ENCODE results near the gene KLK2. TPM values are rescaled to one million over a fixed set of nuclear protein-coding genes. Genes with fewer than 3 reads are reported as not detected.

The KLK2 gene
- total RNA-seq, 1 donor from 2014 or later: not detected

DNA sequence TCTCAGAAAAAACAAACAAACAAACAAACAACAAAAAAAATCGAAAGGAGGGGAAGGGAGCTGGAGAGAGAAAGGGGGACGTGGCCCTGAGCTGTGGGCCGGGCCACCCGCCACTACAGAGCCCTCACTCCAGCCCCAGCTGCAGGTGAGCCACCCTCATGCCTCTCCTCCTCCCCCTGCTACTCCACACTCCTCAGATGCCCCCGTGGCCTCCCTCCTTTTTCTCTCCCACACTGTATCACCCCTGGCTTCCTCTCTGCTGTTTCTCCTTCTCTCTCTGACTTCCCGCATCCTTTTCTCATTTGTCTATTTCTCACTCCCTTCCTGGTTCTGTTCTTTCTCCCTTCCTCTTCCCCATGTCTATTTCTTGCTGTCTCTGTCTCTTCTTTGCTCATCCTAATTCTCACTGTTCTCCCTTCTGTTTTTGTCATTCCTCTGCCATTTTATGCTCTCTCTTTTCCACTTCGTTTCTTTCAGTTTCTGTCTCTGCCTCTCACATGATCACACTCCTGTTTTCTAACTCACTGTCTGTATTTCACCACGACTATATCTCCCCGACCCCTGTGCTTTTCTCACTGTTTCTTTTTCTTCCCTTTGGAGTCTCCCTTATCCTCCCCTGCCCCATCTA is 2.7 kb downstream of the KLK2 start:
- no peak for DNase-seq (ENCODE audit: low spot score, unreplicated experiment)
- Mint-ChIP-seq H3K9me3 (ENCODE audit: low read depth) (no peaks in the 10 kb centered on the region), H3K27me3 (peaks cover 39% of the 10 kb centered on the region), H3K36me3 (ENCODE audit: insufficient read depth) (no peaks in the 10 kb centered on the region), H3K27ac (no peak overlapping the region), H3K4me1 (ENCODE audit: low read depth) (peaks cover 3% of the 10 kb centered on the region), H3K4me3 (ENCODE audit: low read depth) (no peak overlapping the region)
- TF ChIP-seq, protein P1, sequence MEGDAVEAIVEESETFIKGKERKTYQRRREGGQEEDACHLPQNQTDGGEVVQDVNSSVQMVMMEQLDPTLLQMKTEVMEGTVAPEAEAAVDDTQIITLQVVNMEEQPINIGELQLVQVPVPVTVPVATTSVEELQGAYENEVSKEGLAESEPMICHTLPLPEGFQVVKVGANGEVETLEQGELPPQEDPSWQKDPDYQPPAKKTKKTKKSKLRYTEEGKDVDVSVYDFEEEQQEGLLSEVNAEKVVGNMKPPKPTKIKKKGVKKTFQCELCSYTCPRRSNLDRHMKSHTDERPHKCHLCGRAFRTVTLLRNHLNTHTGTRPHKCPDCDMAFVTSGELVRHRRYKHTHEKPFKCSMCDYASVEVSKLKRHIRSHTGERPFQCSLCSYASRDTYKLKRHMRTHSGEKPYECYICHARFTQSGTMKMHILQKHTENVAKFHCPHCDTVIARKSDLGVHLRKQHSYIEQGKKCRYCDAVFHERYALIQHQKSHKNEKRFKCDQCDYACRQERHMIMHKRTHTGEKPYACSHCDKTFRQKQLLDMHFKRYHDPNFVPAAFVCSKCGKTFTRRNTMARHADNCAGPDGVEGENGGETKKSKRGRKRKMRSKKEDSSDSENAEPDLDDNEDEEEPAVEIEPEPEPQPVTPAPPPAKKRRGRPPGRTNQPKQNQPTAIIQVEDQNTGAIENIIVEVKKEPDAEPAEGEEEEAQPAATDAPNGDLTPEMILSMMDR (IDR thresholded peaks at IDR 0.05; ENCODE audit: unreplicated experiment): no peak

DNA sequence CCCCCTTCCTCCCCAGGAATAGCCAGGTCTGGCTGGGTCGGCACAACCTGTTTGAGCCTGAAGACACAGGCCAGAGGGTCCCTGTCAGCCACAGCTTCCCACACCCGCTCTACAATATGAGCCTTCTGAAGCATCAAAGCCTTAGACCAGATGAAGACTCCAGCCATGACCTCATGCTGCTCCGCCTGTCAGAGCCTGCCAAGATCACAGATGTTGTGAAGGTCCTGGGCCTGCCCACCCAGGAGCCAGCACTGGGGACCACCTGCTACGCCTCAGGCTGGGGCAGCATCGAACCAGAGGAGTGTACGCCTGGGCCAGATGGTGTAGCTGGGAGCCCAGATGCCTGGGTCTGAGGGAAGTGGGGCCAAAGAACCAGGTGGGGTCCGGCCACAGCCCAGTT is 3.2 kb downstream of the KLK2 start:
- Mint-ChIP-seq H3K27ac (no peak overlapping the region), H3K4me1 (ENCODE audit: low read depth) (peaks cover 3% of the 10 kb centered on the region), H3K27me3 (peaks cover 37% of the 10 kb centered on the region), H3K36me3 (ENCODE audit: insufficient read depth) (no peaks in the 10 kb centered on the region), H3K9me3 (ENCODE audit: low read depth) (no peaks in the 10 kb centered on the region), H3K4me3 (ENCODE audit: low read depth) (no peak overlapping the region)
- DNase-seq (ENCODE audit: low spot score, unreplicated experiment): no peak
- TF ChIP-seq, protein P1 (IDR thresholded peaks at IDR 0.05; ENCODE audit: unreplicated experiment): no peak

DNA sequence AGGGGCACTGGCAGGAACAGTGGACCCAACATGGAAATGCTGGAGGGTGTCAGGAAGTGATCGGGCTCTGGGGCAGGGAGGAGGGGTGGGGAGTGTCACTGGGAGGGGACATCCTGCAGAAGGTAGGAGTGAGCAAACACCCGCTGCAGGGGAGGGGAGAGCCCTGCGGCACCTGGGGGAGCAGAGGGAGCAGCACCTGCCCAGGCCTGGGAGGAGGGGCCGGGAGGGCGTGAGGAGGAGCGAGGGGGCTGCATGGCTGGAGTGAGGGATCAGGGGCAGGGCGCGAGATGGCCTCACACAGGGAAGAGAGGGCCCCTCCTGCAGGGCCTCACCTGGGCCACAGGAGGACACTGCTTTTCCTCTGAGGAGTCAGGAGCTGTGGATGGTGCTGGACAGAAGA is 4.1 kb downstream of the KLK2 start:
- H3K9me3 Mint-ChIP-seq (ENCODE audit: low read depth): no peaks in the 10 kb centered on the region
- H3K36me3 Mint-ChIP-seq (ENCODE audit: insufficient read depth): no peaks in the 10 kb centered on the region
- H3K4me3 Mint-ChIP-seq (ENCODE audit: low read depth): no peak overlapping the region
- peaks cover 3% of the 10 kb centered on the region for H3K4me1 Mint-ChIP-seq (ENCODE audit: low read depth)
- no peak overlapping the region for H3K27ac Mint-ChIP-seq
- peaks cover 40% of the 10 kb centered on the region for H3K27me3 Mint-ChIP-seq
- TF ChIP-seq, protein P1 (IDR thresholded peaks at IDR 0.05; ENCODE audit: unreplicated experiment): no peak
- DNase-seq (ENCODE audit: low spot score, unreplicated experiment): no peak

DNA sequence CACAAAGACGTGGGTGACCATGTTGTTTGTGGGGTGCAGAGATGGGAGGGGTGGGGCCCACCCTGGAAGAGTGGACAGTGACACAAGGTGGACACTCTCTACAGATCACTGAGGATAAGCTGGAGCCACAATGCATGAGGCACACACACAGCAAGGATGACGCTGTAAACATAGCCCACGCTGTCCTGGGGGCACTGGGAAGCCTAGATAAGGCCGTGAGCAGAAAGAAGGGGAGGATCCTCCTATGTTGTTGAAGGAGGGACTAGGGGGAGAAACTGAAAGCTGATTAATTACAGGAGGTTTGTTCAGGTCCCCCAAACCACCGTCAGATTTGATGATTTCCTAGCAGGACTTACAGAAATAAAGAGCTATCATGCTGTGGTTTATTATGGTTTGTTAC is 5.6 kb downstream of the KLK2 start:
- Mint-ChIP-seq H3K27me3 (peaks cover 46% of the 10 kb centered on the region), H3K9me3 (ENCODE audit: low read depth) (no peaks in the 10 kb centered on the region), H3K36me3 (ENCODE audit: insufficient read depth) (no peaks in the 10 kb centered on the region), H3K4me3 (ENCODE audit: low read depth) (no peak overlapping the region), H3K27ac (no peak overlapping the region), H3K4me1 (ENCODE audit: low read depth) (peaks cover 3% of the 10 kb centered on the region)
- no peak for DNase-seq (ENCODE audit: low spot score, unreplicated experiment)
- TF ChIP-seq, protein P1 (IDR thresholded peaks at IDR 0.05; ENCODE audit: unreplicated experiment): no peak

DNA sequence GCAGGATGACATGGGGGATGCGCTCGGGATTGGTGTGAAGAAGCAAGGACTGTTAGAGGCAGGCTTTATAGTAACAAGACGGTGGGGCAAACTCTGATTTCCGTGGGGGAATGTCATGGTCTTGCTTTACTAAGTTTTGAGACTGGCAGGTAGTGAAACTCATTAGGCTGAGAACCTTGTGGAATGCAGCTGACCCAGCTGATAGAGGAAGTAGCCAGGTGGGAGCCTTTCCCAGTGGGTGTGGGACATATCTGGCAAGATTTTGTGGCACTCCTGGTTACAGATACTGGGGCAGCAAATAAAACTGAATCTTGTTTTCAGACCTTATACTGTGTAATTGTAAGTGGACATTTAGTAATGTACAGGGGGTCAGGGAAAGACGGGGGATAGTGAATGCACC is 7.0 kb downstream of the KLK2 start:
- Mint-ChIP-seq H3K27ac (no peak overlapping the region), H3K4me3 (ENCODE audit: low read depth) (no peak overlapping the region)

More for the DNA sequence above, 7.0 kb downstream of the KLK2 start:
- Mint-ChIP-seq H3K36me3 (ENCODE audit: insufficient read depth) (no peaks in the 10 kb centered on the region), H3K9me3 (ENCODE audit: low read depth) (no peaks in the 10 kb centered on the region), H3K27me3 (peaks cover 58% of the 10 kb centered on the region), H3K4me1 (ENCODE audit: low read depth) (peaks cover 3% of the 10 kb centered on the region)
- no peak for DNase-seq (ENCODE audit: low spot score, unreplicated experiment)
- TF ChIP-seq, protein P1 (IDR thresholded peaks at IDR 0.05; ENCODE audit: unreplicated experiment): no peak
